Ishikawa (cell line): ENCODE measurements around the gene SNX13.

ENCODE experiments used
- CEBPB ChIP-seq: IDR thresholded peaks from 2 replicates; pipeline ENCODE4 v1.6.1; 2012
- CREB1 ChIP-seq: IDR thresholded peaks from 2 replicates; pipeline ENCODE4 v1.6.1; 2012; ENCODE audit warnings: low read depth
- EGR1 ChIP-seq: IDR thresholded peaks from 2 replicates; pipeline ENCODE4 v1.6.1; 2012
- EP300 ChIP-seq: IDR thresholded peaks from 2 replicates; pipeline ENCODE4 v1.6.1; 2012; ENCODE audit warnings: borderline replicate concordance
- FOXM1 ChIP-seq: IDR thresholded peaks from 2 replicates; pipeline ENCODE4 v1.6.1; 2012; ENCODE audit warnings: low read depth, borderline replicate concordance
- MAX ChIP-seq: IDR thresholded peaks from 2 replicates; pipeline ENCODE4 v1.6.1; 2012
- NFIC ChIP-seq: IDR thresholded peaks from 2 replicates; pipeline ENCODE4 v1.6.1; 2012
- RAD21 ChIP-seq: IDR thresholded peaks from 2 replicates; pipeline ENCODE4 v1.6.1; 2012; ENCODE audit warnings: low read depth
- REST ChIP-seq: IDR thresholded peaks from 2 replicates; pipeline ENCODE4 v1.6.1; 2012; ENCODE audit warnings: low read depth, mild to moderate bottlenecking
- TAF1 ChIP-seq: IDR thresholded peaks from 2 replicates; pipeline ENCODE4 v1.6.1; 2012; ENCODE audit warnings: low read depth, mild to moderate bottlenecking
- TCF12 ChIP-seq: IDR thresholded peaks from 2 replicates; pipeline ENCODE4 v1.6.1; 2012; ENCODE audit warnings: low read depth
- TEAD4 ChIP-seq: IDR thresholded peaks from 2 replicates; pipeline ENCODE4 v1.6.1; 2012
- YY1 ChIP-seq: IDR thresholded peaks from 2 replicates; pipeline ENCODE4 v1.6.1; 2012; ENCODE audit warnings: low read depth
- ZBTB7A ChIP-seq: IDR thresholded peaks from 2 replicates; pipeline ENCODE4 v1.6.1; 2012; ENCODE audit warnings: low read depth
- TF ChIP-seq, protein P1 (sequence below): IDR thresholded peaks from 2 replicates; pipeline ENCODE4 v1.6.1; 2012

Gene SNX13

GRCh38 chr7:17781491-17782215 lies 158.6 kb downstream of the SNX13 start:
- TF ChIP-seq REST (no peak), TAF1 (no peak), FOXM1 (no peak), YY1 (no peak), EP300 (no peak), EGR1 (no peak), CREB1 (no peak), RAD21 (no peak), MAX (no peak), TCF12 (no peak), ZBTB7A (no peak), TEAD4 (no peak)
- TF ChIP-seq, protein P1, sequence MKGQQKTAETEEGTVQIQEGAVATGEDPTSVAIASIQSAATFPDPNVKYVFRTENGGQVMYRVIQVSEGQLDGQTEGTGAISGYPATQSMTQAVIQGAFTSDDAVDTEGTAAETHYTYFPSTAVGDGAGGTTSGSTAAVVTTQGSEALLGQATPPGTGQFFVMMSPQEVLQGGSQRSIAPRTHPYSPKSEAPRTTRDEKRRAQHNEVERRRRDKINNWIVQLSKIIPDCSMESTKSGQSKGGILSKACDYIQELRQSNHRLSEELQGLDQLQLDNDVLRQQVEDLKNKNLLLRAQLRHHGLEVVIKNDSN = no peak

- TF ChIP-seq ZBTB7A (no peak), YY1 (no peak), TEAD4 (no peak), TAF1 (no peak), REST (no peak), FOXM1 (no peak), EGR1 (no peak)
Measured at GRCh38 chr7:17779381-17779780, 160.9 kb downstream of the SNX13 start.

GRCh38 chr7:17774716-17775288 lies 165.5 kb downstream of the SNX13 start:
- TF ChIP-seq TEAD4 = no peak

DNA sequence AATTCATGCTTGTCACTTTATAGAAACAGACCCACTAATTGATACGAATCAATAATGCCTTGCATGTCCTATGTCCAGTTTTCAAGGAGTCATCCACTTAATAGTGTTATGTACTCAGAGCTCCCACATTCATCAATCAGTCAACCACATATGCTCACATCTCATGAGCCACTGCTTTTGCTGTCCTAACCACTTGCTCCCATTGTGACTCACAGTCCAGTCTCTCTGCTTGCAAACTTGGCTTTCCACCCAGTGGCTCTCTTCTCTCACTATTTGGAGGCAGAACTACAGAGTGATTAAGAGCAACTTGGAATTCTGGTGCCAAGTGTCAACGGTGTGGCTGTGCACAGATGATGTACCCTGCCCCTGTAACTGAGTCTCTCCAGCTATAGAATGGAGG lies 166.0 kb downstream of the SNX13 start:
- TF ChIP-seq FOXM1 (no peak), REST (no peak), CREB1 (no peak), TCF12 (no peak), EGR1 (no peak), TEAD4 (no peak), CEBPB (no peak), TAF1 (no peak), EP300 (no peak), MAX (no peak), YY1 (no peak), RAD21 (no peak), ZBTB7A (no peak), NFIC (no peak)
- TF ChIP-seq, protein P1 = no peak

DNA sequence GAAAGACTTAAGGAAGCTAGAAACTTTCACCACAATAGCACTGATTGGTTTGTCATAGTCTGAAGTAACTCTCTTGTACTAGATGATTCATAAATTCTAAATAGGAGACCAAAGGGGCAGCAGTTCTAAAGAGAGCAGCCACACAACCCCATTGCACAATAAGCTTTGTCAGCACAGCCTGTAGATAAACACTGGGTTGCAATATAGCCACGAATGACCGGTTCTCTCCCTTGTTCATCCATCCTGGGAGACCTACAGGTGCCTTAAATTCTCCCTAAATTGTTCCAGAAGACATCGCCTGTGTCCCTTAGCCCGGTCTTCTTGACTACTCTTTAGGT lies 167.0 kb downstream of the SNX13 start:
- no peak for TF ChIP-seq RAD21
- no peak for TF ChIP-seq TAF1
- TF ChIP-seq NFIC = no peak
- no peak for TF ChIP-seq ZBTB7A
- no peak for TF ChIP-seq EP300
- no peak for TF ChIP-seq FOXM1
- TF ChIP-seq, protein P1 = no peak
- no peak for TF ChIP-seq EGR1
- TF ChIP-seq MAX = no peak
